GM12874 (cell line): ENCODE results near the gene ERC1.

Experiments
- CTCF ChIP-seq: IDR thresholded peaks from 2 replicates; pipeline ENCODE4 v1.5.1; 2011; ENCODE audit warnings: low read depth, mild to moderate bottlenecking, control low read depth, low read length, moderate library complexity; ENCODE audit not compliant: insufficient read depth

ERC1 gene

GRCh38 chr12:1439687-1440086 lies 448.7 kb downstream of the ERC1 start:
- no peak for TF ChIP-seq CTCF

DNA sequence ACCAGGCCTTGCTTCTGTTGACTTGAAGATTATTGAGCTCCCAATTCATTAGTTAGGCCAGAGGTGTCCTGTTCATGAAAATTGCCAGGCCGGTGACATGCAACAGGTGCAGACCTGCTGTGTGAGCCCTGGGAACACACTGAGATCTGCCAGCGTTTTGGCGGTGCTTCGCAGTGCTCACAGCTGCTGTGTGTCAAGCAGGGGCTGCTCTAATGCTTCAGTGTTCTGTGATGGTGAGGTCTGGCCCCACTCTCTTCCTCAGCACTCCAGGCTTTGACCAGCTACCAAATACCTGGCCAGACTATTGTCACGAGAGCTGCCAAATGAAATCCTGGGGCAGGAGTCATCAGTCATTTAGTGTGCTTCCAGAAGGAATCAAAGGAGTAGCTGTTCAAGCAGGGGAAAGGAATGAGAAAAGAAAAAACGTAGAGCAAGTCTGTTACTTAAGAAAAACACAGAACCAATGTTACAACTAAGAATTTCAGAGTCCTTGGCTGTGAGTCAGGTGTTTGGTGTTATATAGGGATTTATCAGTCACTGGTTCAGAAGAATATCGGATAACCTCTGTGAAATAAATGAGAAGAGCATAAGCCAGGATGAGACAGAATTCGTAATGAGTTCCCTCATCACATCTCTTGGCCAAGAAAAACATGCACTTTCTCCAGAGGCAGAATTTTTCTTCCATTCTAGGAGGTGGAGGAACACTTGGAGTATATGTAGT lies 452.6 kb downstream of the ERC1 start:
- no peak for TF ChIP-seq CTCF

- no peak for TF ChIP-seq CTCF
Measured at GRCh38 chr12:1444142-1444516, 453.1 kb downstream of the ERC1 start.

DNA sequence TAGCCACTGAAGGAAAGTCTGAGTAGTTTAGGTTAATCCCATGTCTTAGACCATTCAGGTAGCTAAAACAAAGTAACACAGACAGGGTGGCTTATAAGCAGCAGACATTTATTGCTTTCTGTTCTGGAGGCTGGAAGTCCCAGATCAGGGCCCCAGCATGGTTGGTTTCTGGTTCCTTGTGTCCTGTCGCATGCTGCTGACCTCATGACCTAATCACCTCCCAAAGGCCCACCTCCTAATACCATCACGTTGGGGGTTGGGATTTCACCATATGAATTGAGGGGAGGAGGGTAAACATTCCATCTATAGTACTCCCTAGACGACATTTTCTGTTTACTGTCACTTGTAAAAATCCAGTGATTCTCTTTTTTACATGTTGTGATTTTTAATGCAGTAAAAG lies 454.8 kb downstream of the ERC1 start:
- TF ChIP-seq CTCF = no peak

GRCh38 chr12:1448336-1448735 lies 457.3 kb downstream of the ERC1 start:
- no peak for TF ChIP-seq CTCF

DNA sequence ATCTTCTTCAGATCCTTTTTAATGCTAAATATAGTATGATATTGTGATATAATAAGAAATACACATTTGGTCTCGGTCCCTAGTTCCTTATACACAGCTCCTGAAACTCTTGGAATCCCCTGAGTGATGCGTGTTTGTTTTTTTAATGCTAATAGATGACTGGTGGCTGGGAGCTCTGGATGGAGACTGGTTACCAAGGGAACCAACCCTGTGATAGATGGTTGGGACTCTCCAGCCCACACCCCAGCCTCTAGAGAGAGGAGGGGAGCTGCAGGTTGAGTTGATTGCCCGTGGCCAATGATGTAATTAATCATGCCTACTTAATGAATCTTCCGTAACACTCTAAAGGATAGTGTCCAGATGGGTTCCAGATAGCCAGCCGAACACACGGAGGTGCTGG lies 462.8 kb downstream of the ERC1 start:
- no peak for TF ChIP-seq CTCF

DNA sequence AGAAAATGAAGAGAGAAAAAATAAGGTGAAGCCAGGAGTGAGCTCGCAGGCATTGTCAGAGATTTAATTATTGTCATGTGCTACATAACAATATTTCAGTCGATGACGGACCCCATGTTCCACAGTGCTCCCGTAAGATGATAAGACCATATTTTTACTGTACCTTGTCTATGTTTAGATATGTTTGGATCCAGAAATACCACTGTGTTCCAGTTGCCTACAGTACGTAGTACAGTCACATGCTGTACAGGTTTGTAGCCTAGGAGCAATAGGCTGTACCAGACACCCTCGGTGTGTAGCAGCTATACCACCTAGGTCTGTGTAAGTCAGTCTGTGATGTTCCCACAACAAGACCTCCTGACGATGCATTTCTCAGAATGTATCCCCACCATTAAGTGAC lies 465.9 kb downstream of the ERC1 start:
- no peak for TF ChIP-seq CTCF
